ENCODE measurements around the gene HIBADH. TPM values are rescaled to one million over a fixed set of nuclear protein-coding genes. Genes with fewer than 3 reads are reported as not detected.

HIBADH gene
- polyA plus RNA-seq, 2 of the 4 experiments (the other 2 are of a cell fraction): 49.5 to 118 TPM

- CTCF ChIA-PET: interaction anchor here (0.7 to 1.7 kb wide), 7 partner anchors 67 to 376 kb away, joined by 3 to 12 read pairs (median 4); partner anchors contain the start of gene HOXA13
- no peak overlapping the region for H3K4me3 ChIP-seq
- no peak for TF ChIP-seq ZNF302 (CRISPR knock-in tag; IDR thresholded peaks at IDR 0.05)
These were observed 87.1 kb downstream of the HIBADH start for GRCh38 chr7:27575613-27576012.

GRCh38 chr7:27569106-27569505 is 93.6 kb downstream of the HIBADH start:
- CTCF ChIA-PET: interaction anchor here (0.5 to 2.2 kb wide), 3 partner anchors 38 to 373 kb away, joined by 3 to 8 read pairs (median 6); no protein-coding TSS in a partner anchor
- Histone ChIP-seq H3K4me3 (no peak overlapping the region), H3K27ac (no peak overlapping the region), H3K4me2 (no peak overlapping the region), H3K4me1 (no peaks in the 10 kb centered on the region), H3K9me3 (no peaks in the 10 kb centered on the region; the same call in 1 of the 3 replicates)
- DNase-seq (ENCODE audit: low read depth in 1 of 2, low spot score in 1 of 2) (no peak), ATAC-seq (no peak), FAIRE-seq (no peak)
- TF ChIP-seq HOXB5 (CRISPR knock-in tag; IDR thresholded peaks at IDR 0.05): no peak
- no peak for TF ChIP-seq PBX3 (IDR thresholded peaks at IDR 0.05)
- no peak for TF ChIP-seq HES2 (IDR thresholded peaks at IDR 0.05)
- no peak for TF ChIP-seq FOXS1 (CRISPR knock-in tag; IDR thresholded peaks at IDR 0.05)
- POLR2A ChIA-PET: no interaction called here

More at GRCh38 chr7:27575613-27576012, 87.1 kb downstream of the HIBADH start:
- POLR2A ChIA-PET: no interaction called here
- WGBS (ENCODE audit: missing lambda C conversion rate): 66% methylated on average over 3 of the region's 3 CpGs
- FAIRE-seq (no peak), DNase-seq (ENCODE audit: low read depth in 1 of 2, low spot score in 1 of 2) (no peak), ATAC-seq (no peak)
- H3K9me3 ChIP-seq: no peaks in the 10 kb centered on the region
- peaks cover 7% of the 10 kb centered on the region; the same call in 2 of the 3 replicates for H3K4me1 ChIP-seq
- no peak overlapping the region for H3K27ac ChIP-seq
- no peak overlapping the region for H3K4me2 ChIP-seq

GRCh38 chr7:27567266-27567665 is 95.4 kb downstream of the HIBADH start:
- ChIA-PET CTCF (no interaction called here), POLR2A (no interaction called here)
- WGBS (ENCODE audit: missing lambda C conversion rate): 93% methylated on average over 4 of the region's 4 CpGs
- Histone ChIP-seq H3K4me1 (no peaks in the 10 kb centered on the region), H3K27ac (no peak overlapping the region), H3K4me3 (no peak overlapping the region), H3K4me2 (no peak overlapping the region), H3K9me3 (peaks cover 9% of the 10 kb centered on the region)
- ATAC-seq: no peak
- DNase-seq (ENCODE audit: low read depth in 1 of 2, low spot score in 1 of 2): no peak
- TF ChIP-seq FOSB (CRISPR knock-in tag; IDR thresholded peaks at IDR 0.05) (no peak), MAZ (IDR thresholded peaks at IDR 0.05; ENCODE audit: borderline replicate concordance, low read depth, low read length) (no peak), ELK1 (IDR thresholded peaks at IDR 0.05; ENCODE audit: low read depth, low read length) (no peak), ZNF302 (CRISPR knock-in tag; IDR thresholded peaks at IDR 0.05) (no peak), JUN (IDR thresholded peaks at IDR 0.05) (no peak), EHMT2 (IDR thresholded peaks at IDR 0.05; ENCODE audit: low read depth) (no peak), CHD2 (IDR thresholded peaks at IDR 0.05; ENCODE audit: low read length, partially characterized antibody) (no peak), HES2 (IDR thresholded peaks at IDR 0.05) (no peak), CTCF (IDR thresholded peaks at IDR 0.05) (no peak), EP300 (IDR thresholded peaks at IDR 0.05) (no peak), MAX (IDR thresholded peaks at IDR 0.05) (no peak), PHF8 (IDR thresholded peaks at IDR 0.05; ENCODE audit: borderline replicate concordance, low read depth) (no peak), NR3C1 (IDR thresholded peaks at IDR 0.05) (no peak), MAFK (IDR thresholded peaks at IDR 0.05; ENCODE audit: partially characterized antibody) (no peak), RARB (CRISPR knock-in tag; IDR thresholded peaks at IDR 0.05) (no peak), RFX5 (IDR thresholded peaks at IDR 0.05) (no peak), HEYL (CRISPR knock-in tag; IDR thresholded peaks at IDR 0.05) (no peak)
- FAIRE-seq: no peak

All from A549 (cell line).